ENCODE results near the gene GRIK5.

DNA sequence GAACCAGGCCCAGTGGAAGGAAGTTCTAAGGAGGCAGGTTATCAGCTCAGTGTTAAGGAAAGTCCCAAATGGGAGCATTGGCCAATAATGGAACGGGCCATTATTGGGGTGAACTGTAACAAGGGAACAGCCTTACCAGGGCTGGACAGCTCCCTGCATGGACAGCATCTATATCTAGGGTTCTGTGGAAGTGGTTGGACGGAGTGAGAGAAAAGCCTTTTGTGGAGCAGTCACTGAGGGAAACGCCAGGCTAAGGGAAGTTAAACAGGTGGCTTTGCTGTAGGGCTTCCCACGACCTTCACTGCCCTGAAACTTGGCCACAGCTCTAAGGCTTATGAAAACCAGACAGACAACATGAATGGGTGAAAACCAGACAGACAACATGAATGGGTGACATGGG lies 45.2 kb upstream of the GRIK5 start:
- TF ChIP-seq, protein P1, sequence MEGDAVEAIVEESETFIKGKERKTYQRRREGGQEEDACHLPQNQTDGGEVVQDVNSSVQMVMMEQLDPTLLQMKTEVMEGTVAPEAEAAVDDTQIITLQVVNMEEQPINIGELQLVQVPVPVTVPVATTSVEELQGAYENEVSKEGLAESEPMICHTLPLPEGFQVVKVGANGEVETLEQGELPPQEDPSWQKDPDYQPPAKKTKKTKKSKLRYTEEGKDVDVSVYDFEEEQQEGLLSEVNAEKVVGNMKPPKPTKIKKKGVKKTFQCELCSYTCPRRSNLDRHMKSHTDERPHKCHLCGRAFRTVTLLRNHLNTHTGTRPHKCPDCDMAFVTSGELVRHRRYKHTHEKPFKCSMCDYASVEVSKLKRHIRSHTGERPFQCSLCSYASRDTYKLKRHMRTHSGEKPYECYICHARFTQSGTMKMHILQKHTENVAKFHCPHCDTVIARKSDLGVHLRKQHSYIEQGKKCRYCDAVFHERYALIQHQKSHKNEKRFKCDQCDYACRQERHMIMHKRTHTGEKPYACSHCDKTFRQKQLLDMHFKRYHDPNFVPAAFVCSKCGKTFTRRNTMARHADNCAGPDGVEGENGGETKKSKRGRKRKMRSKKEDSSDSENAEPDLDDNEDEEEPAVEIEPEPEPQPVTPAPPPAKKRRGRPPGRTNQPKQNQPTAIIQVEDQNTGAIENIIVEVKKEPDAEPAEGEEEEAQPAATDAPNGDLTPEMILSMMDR (conservative IDR thresholded peaks at IDR 0.05), result no peak
- no peak for TF ChIP-seq EZH2 (IDR thresholded peaks at IDR 0.05; ENCODE audit: low read depth)

Measured in PC-9 (cell line).